Measurements from ENCODE around the gene COA3.

The COA3 gene

GRCh38 chr17:42798383-42799380 lies at the start of gene COA3, which contains the start of gene CNTD1:
Gene COA3 (minus strand): TSS chr17:42798704. CDS start chr17:42798681, 23 bp downstream.
Gene CNTD1 (plus strand): TSS chr17:42798861. CDS start chr17:42799068, 207 bp downstream.
- DNase-seq = peak; percentile 90

- DNase-seq = no peak
Measured at GRCh38 chr17:42848093-42848492, 49.6 kb upstream of the COA3 start.

GRCh38 chr17:42846594-42847280 lies 48.2 kb upstream of the COA3 start:
- no peak for DNase-seq

- no peak for DNase-seq
Measured at GRCh38 chr17:42845918-42846593, 47.6 kb upstream of the COA3 start.

GRCh38 chr17:42845556-42845917 lies 47.0 kb upstream of the COA3 start:
- no peak for DNase-seq

- no peak for DNase-seq
Measured at GRCh38 chr17:42844761-42845555, 46.5 kb upstream of the COA3 start.

GRCh38 chr17:42844271-42844670 lies 45.8 kb upstream of the COA3 start, which contains the start of gene AOC2:
Gene AOC2 (plus strand): TSS chr17:42844580. CDS start chr17:42844627, 47 bp downstream.
- no peak for DNase-seq

GRCh38 chr17:42843358-42843934 lies 44.9 kb upstream of the COA3 start:
- DNase-seq = no peak

- no peak for DNase-seq
Measured at GRCh38 chr17:42841975-42842685, 43.6 kb upstream of the COA3 start.

- no peak for DNase-seq
Measured at GRCh38 chr17:42835732-42836131, 37.2 kb upstream of the COA3 start.

- DNase-seq = no peak
Measured at GRCh38 chr17:42833767-42834422, 35.4 kb upstream of the COA3 start.

- DNase-seq = peak; percentile 94
Measured at GRCh38 chr17:42832934-42833766, 34.6 kb upstream of the COA3 start, which contains the start of gene PSME3. Gene PSME3 (plus strand): TSS chr17:42833397. CDS start chr17:42833632, 235 bp downstream.

GRCh38 chr17:42832213-42832933 lies 33.9 kb upstream of the COA3 start:
- DNase-seq = no peak

GRCh38 chr17:42830971-42831370 lies 32.5 kb upstream of the COA3 start:
- no peak for DNase-seq

- no peak for DNase-seq
Measured at GRCh38 chr17:42827472-42827871, 29.0 kb upstream of the COA3 start.

GRCh38 chr17:42821176-42821575 lies 22.7 kb upstream of the COA3 start:
- DNase-seq = no peak

GRCh38 chr17:42819939-42820535 lies 21.5 kb upstream of the COA3 start:
- DNase-seq = no peak

GRCh38 chr17:42818379-42818778 lies 19.9 kb upstream of the COA3 start:
- no peak for DNase-seq
